CD14-positive monocyte (primary cell): Measurements from ENCODE around the gene GPR3. TPM values are rescaled to one million over a fixed set of nuclear protein-coding genes. Genes with fewer than 3 reads are reported as not detected.

ENCODE experiments used
- DNase-seq, 3 donors: peaks; one replicate each; pipeline ENCODE4 v3.0.0-alpha.2; 2011 to 2022
- H2AFZ ChIP-seq: 2 replicates; pipeline ENCODE4 v1.6.0; 2012; ENCODE audit warnings: mild to moderate bottlenecking, low read depth, low read length, inconsistent platforms; ENCODE audit not compliant: insufficient read depth, poor library complexity, severe bottlenecking
- H3K27ac ChIP-seq, 2 donors: 1 replicate in 1 of 2; 2 replicates in 1 of 2; pipeline ENCODE4 v1.5.1; 2012 to 2013; ENCODE audit warnings: low read length in 2 of 2, control low read depth in 1 of 2, inconsistent platforms in 1 of 2, low read depth in 1 of 2, mild to moderate bottlenecking in 1 of 2
- H3K27me3 ChIP-seq, 2 donors: one replicate each; pipeline versions ENCODE4 v1.6.0 to v1.6.1; 2011 to 2013; ENCODE audit warnings: low read length in 2 of 2; ENCODE audit not compliant: control insufficient read depth in 2 of 2, insufficient read depth in 2 of 2
- H3K36me3 ChIP-seq, 2 donors: replicated peaks in 1 of 2; 1 replicate in 1 of 2; 2 replicates in 1 of 2; pipeline versions ENCODE4 v1.5.1 to v1.6.1; 2012 to 2013; ENCODE audit warnings: low read length in 2 of 2, control low read depth in 1 of 2, inconsistent platforms in 1 of 2, mild to moderate bottlenecking in 1 of 2; ENCODE audit not compliant: insufficient read depth in 2 of 2, control insufficient read depth in 1 of 2
- H3K4me1 ChIP-seq, 2 donors: 1 replicate in 1 of 2; 2 replicates in 1 of 2; pipeline versions ENCODE4 v1.5.1 to v1.6.1; 2012 to 2013; ENCODE audit warnings: low read length in 2 of 2, control low read depth in 1 of 2, inconsistent platforms in 1 of 2, mild to moderate bottlenecking in 1 of 2, moderate library complexity in 1 of 2; ENCODE audit not compliant: insufficient read depth in 2 of 2, control insufficient read depth in 1 of 2
- H3K4me2 ChIP-seq: replicated peaks from 2 replicates; pipeline ENCODE3; 2012; ENCODE audit warnings: low read length, moderate library complexity, mild to moderate bottlenecking; ENCODE audit not compliant: poor library complexity, severe bottlenecking; ENCODE audit errors: extremely low read depth
- H3K4me3 ChIP-seq, 3 experiments: fragments of 200-600 bp in 1 of 3; sonication (generic) in 1 of 3; replicated peaks in 1 of 3; 1 replicate in 2 of 3; 2 replicates in 1 of 3; pipeline ENCODE4 v1.5.1; 2011 to 2013; ENCODE audit warnings: low read length in 3 of 3, mild to moderate bottlenecking in 3 of 3, control low read depth in 2 of 3, low read depth in 2 of 3, inconsistent platforms in 1 of 3, moderate library complexity in 1 of 3
- H3K79me2 ChIP-seq: 2 replicates; pipeline ENCODE4 v1.6.0; 2012; ENCODE audit warnings: mild to moderate bottlenecking, control low read depth, inconsistent platforms, low read length, moderate library complexity; ENCODE audit not compliant: insufficient read depth
- H3K9ac ChIP-seq: 2 replicates; pipeline ENCODE4 v1.6.0; 2017; ENCODE audit warnings: low read length, mild to moderate bottlenecking; ENCODE audit not compliant: insufficient read depth, poor library complexity, severe bottlenecking
- H3K9me3 ChIP-seq, 2 donors: replicated peaks in 1 of 2; 1 replicate in 1 of 2; 2 replicates in 1 of 2; pipeline versions ENCODE4 v1.5.1 to v1.6.1; 2012 to 2013; ENCODE audit warnings: low read length in 2 of 2, control low read depth in 1 of 2; ENCODE audit not compliant: control insufficient read depth in 1 of 2, insufficient read depth in 1 of 2
- H4K20me1 ChIP-seq: 2 replicates; pipeline ENCODE4 v1.6.0; 2012; ENCODE audit warnings: mild to moderate bottlenecking, low read length, control low read depth, moderate library complexity; ENCODE audit not compliant: insufficient read depth
- H3K27ac Mint-ChIP-seq, 7 donors: one replicate each; pipeline ENCODE4 v1.8.0; 2020; ENCODE audit warnings: mild to moderate bottlenecking in 7 of 7, mixed read lengths in 7 of 7, moderate library complexity in 6 of 7, inconsistent platforms in 2 of 7
- H3K27me3 Mint-ChIP-seq, 3 donors: one replicate each; pipeline ENCODE4 v1.8.0; 2021 to 2022; ENCODE audit warnings: low read depth in 3 of 3, mild to moderate bottlenecking in 3 of 3, mixed read lengths in 3 of 3, moderate library complexity in 3 of 3, inconsistent platforms in 1 of 3
- H3K36me3 Mint-ChIP-seq, 2 donors: one replicate each; pipeline ENCODE4 v1.8.0; 2020; ENCODE audit warnings: mixed read lengths in 2 of 2, inconsistent platforms in 1 of 2, mild to moderate bottlenecking in 1 of 2
- H3K4me1 Mint-ChIP-seq: one replicate; pipeline ENCODE4 v1.8.0; 2020; ENCODE audit warnings: mild to moderate bottlenecking, mixed read lengths
- H3K4me3 Mint-ChIP-seq, 2 donors: one replicate each; pipeline ENCODE4 v1.8.0; 2020; ENCODE audit warnings: mild to moderate bottlenecking in 2 of 2, mixed read lengths in 2 of 2, moderate library complexity in 1 of 2
- H3K9me3 Mint-ChIP-seq, 7 donors: one replicate each; pipeline ENCODE4 v1.8.0; 2020 to 2022; ENCODE audit warnings: mixed read lengths in 7 of 7, mild to moderate bottlenecking in 6 of 7, moderate library complexity in 6 of 7, inconsistent platforms in 2 of 7
- CTCF ChIP-seq: fragments of 200-600 bp; IDR thresholded peaks from one replicate; pipeline ENCODE4 v1.8.0; 2022; ENCODE audit warnings: antibody characterized with exemption, mild to moderate bottlenecking
- WGBS: methylation state at CpG from one replicate; pipeline ENCODE4 v1.1.5; 2013; ENCODE audit warnings: missing lambda C conversion rate; ENCODE audit not compliant: insufficient coverage; 5-methylcytosine and 5-hydroxymethylcytosine counted together
- intact Hi-C, 2 donors: fragments of 100-400 bp; cut with micrococcal nuclease; formaldehyde crosslinking; loops; one replicate each; pipeline versions ENCODE4 v1.15.0 to v1.15.1; 2023
- polyA plus RNA-seq, 3 donors: library from polyadenylated mRNA; depleted of rRNA in 1 of 3; unstranded in 2 of 3; stranded (reverse) in 1 of 3; fragments of 300-500 nt in 2 of 3; fragments of >200 nt in 1 of 3; fragmentation: Illumina TruSeq in 2 of 3; gene quantifications; 1 replicate in 2 of 3; 2 replicates in 1 of 3; pipeline ENCODE4 v1.2.3, GENCODE V29; 2012 to 2021

The GPR3 gene
- polyA plus RNA-seq, 3 donors = 0.26 to 2.7 TPM; not detected in 1

- Histone ChIP-seq H3K36me3 (peaks cover 73 to 86% of the 10 kb centered on the region in 2 donors), H2AFZ (no peak overlapping the region), H3K9ac (no peak overlapping the region), H3K27me3 (no peaks in the 10 kb centered on the region), H3K4me3 (no peak overlapping the region), H3K4me2 (no peak overlapping the region), H3K4me1 (peaks cover 6 to 12% of the 10 kb centered on the region in 2 donors), H3K27ac (peak overlapping the region in 1 of 2 donors; percentile 24), H3K79me2 (peaks cover 92% of the 10 kb centered on the region), H3K9me3 (no peaks in the 10 kb centered on the region), H4K20me1 (peaks cover 100% of the 10 kb centered on the region)
- Mint-ChIP-seq H3K9me3 (no peaks in the 10 kb centered on the region), H3K4me3 (no peak overlapping the region), H3K27me3 (no peaks in the 10 kb centered on the region), H3K27ac (peak overlapping the region in 4 of 7 donors; percentile 2 to 56 (median 35)), H3K36me3 (peaks cover 68 to 79% of the 10 kb centered on the region in 2 donors), H3K4me1 (peaks cover 17% of the 10 kb centered on the region)
- WGBS = no CpG with 5 or more reads among the region's 3 CpGs
- peak; percentile 57 to 67 (median 58) for DNase-seq
- peak; percentile 70 for TF ChIP-seq CTCF
- intact Hi-C loops = loop anchor here (2.0 to 10.0 kb wide), 3 partner anchors 188 to 246 kb away; partner anchors contain the start of gene AHDC1 (in 1 of the 2)
Observed at GRCh38 chr1:27416387-27417111, 24.1 kb downstream of the GPR3 start.

GRCh38 chr1:27417713-27418112 is 25.3 kb downstream of the GPR3 start:
- 100% methylated on average over 2 of the region's 3 CpGs for WGBS
- Mint-ChIP-seq H3K27ac (peak overlapping the region in 4 of 7 donors; percentile 7 to 74 (median 42)), H3K4me3 (no peak overlapping the region), H3K27me3 (no peaks in the 10 kb centered on the region), H3K36me3 (peaks cover 62 to 76% of the 10 kb centered on the region in 2 donors), H3K4me1 (peaks cover 25% of the 10 kb centered on the region), H3K9me3 (no peaks in the 10 kb centered on the region)
- Histone ChIP-seq H2AFZ (no peak overlapping the region), H3K4me2 (no peak overlapping the region), H3K4me3 (no peak overlapping the region), H3K79me2 (peaks cover 95% of the 10 kb centered on the region), H3K27ac (peak overlapping the region in 1 of 2 donors; percentile 42), H3K4me1 (peaks cover 13 to 19% of the 10 kb centered on the region in 2 donors), H3K9ac (no peak overlapping the region), H4K20me1 (peaks cover 100% of the 10 kb centered on the region), H3K27me3 (no peaks in the 10 kb centered on the region), H3K9me3 (no peaks in the 10 kb centered on the region), H3K36me3 (peaks cover 63 to 74% of the 10 kb centered on the region in 2 donors)
- DNase-seq = no peak
- intact Hi-C loops = loop anchor here (2.0 to 10.0 kb wide), 3 partner anchors 187 to 245 kb away; partner anchors contain the start of gene AHDC1 (in 1 of the 2)
- TF ChIP-seq CTCF = no peak
